HG03103 (cell line): ENCODE results near the gene MESP1.
"Not testable (repeated sequence)": the region's sequence is repeated elsewhere in the genome, so short reads cannot be mapped to it uniquely, and the experiment has no call there.

Experiments
- ATAC-seq: cut with Tn5 transposase; IDR thresholded peaks from one replicate; pipeline ENCODE4 v1.9.1; 2021; ENCODE audit warnings: low read depth; ENCODE audit not compliant: unreplicated experiment

Gene MESP1

DNA sequence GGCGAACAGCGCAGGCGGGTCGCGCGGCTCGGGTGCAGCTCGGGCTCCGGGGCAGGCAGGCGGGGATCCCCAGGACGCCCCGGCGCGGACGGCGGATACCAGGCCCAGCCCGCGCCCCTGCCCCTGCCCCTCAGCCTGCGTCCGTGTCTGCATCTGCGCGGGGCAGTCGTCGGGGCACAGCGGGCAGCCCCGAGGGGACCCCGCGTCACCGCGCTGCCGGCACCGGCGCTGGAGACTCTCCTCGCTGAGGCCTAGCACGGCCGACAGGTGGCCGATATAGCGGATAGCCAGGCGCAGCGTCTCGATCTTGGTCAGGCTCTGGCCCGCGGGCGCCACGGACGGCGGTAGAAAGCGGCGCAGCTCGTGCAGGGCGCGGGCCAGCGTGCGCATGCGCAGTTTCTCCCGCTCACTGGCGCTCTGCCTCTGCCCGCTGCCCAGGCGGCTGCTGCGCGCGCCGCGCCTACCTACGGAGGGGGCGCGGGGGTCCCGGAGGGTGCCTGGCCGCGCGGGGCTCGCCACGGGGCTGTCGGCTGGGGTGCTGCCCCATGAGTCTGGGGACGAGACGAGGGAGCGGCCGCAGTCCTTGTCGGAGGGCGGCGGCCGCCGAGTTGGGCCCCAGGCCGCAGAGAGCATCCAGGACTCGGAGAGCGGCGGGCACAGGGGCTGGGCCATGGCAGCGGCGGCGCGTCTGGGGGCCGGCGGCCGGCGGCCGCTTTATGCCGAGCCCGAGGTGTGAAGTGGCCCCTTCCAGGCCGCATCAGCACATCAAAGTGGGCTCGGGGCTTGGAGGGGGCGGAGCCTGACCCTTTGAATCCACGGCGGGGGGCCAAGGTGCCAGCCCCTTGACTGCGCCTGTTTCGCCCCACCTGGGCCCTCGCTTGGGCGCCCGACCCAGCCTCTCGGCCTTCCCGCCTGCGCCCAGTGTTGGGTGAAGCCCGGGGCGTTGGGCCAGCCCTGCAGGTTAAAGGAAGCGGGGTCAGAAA, at the start of gene MESP1:
Gene MESP1, minus strand, starts transcription at position 690 of the 983 bp plus-strand sequence. Its CDS starts 18 bp downstream, at position 672.
- ATAC-seq: peak; percentile 89

GRCh38 chr15:89799918-89800498, 49.0 kb upstream of the MESP1 start:
- no peak for ATAC-seq

DNA sequence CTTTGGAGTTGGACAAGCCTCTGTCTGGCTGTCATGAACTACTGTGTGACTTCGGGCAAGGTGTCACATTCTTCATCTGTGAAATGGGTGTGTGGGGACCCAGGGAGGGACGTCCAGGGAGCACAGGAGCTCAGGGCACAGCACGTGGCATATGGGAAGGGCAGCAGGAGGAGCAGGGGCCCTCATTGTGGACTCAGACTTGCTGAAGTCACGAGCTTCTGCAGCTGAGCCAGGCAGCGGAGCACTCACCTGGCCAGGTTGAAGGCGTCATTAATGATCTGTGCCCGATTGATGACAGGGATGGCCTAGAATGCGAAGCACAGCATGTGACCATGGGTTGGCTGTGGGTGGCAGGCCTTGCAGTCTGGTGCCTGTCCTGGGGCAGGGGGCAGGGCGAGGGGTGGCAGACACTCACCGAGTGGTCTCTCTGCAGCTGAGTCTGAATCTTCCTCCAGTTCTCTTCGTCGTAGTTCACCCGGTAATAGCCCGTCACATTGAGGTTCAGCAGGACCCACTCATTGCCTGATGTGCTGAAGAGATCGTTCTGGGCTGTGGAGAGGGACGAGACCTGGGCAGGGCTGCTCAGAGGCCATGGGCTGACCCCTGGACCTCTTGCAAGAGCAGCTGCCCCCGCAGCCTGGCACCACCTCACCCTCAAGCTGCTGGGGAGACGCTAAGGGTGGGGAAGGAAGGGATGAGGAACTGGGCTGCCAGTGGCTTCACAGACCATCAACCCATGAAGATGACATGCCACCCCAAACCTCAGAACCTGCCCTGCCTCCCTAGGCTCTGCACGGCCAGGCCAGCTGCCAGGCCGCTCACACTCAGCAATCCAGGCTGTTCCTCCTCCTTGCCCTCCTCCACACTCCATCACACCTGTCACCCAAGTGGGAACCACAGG, 48.2 kb upstream of the MESP1 start:
- ATAC-seq: no peak

DNA sequence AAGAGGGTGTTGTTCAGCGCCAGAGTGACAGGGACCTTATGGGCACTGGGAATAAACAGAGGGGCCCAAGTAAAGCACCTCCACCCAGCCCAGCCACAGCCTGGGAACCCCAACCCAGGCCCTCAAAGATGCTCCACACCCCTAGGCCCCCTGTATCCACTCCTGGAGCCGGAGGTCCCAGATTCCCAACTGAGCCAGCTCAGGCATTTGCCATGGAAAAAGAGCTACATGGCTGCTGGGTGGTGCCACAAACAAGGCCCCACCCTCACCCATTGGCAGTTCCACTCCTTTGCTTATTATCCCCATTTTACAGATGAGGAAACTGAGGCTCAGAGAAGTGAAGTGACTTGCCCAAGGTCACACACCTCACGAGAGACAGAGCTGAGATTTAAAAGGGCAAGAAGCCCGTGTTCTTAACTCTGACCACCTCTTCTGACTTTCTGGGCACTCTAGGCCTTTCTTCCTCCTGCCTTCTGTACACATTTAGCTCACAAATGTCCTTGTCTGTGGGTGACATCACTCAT, 46.7 kb upstream of the MESP1 start:
- no peak for ATAC-seq

GRCh38 chr15:89795996-89796395, 44.9 kb upstream of the MESP1 start:
- ATAC-seq: no peak

DNA sequence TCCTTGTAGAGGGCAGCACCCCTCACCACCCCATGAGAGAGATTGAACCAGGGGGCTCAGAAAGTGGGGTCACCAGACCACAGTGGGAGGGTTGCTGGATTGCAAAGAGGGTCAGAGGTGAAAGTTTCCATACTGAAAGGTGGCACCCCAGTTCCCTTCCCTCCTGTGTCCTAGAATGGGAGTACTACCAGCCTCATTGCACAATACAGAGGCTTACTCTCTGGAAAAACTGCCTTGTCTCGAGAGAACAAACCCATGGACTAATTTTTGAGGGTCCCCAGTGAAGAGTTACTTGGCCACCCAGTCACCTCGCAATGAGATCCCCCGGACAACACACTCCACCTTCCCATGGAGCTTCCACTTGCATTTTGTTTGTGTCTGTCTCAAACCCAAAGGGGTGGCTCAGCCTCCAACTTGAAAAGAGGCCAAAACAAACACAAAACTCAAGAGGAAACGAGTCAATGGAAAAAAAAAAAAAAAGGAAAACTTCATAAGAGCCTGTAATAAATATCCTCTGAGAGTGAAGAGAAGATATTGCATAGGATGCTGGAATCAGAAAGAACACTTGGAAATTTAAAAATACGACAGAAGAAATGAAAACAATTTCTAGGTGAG, 43.7 kb upstream of the MESP1 start:
- ATAC-seq: no peak

DNA sequence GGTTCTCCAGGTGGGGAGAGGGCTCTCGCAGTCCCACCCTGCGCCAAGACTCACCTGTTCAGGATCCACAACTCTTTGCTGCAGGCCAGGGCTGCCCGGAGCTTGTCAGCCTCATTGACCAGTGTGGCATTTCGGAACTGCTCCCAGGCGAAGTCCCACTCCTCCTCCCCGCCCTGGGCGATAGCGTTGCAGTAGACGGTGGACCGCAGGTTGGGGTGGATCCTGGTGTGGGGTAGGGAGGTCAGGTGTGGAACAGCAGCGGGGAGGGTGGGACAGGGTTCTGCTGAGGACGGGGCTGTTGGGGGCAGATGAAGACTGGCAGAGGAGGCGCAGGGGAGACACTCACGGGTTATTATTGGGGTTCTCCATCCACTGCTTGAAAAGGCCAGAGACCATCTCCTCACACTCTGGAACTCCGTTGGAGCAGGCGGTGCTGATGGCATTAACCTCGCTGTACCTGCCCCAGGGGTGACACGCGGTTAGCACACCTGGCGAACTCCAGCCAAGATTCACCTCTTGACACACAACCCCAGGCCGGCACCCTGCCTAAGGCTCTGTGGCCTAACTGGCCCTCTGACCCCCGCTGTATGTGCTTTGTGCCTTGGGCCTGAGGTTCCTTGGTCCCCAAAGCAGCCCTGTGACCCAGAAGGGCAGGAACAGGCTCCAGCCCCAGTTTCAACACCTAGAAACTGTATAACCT, 41.2 kb upstream of the MESP1 start:
- ATAC-seq: no peak

DNA sequence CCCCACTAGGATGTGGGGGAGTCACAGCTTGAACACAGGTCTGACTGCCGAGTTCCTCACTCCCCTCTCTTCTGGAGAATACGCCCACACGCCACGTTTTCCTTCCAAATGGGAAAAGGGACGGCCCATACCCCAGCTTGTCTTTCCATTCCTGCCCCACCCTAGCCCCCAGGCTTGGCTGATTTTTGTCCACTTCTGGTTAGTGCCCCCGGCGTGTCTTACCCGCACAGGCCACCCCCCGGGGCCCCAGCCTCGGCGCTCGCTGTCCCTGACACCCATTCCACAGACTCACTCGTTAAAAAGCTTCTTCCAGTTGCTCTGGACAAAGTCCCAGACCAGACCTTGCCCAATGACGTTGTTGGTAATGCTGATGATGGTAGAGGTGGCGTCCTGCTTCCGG, 39.6 kb upstream of the MESP1 start:
- no peak for ATAC-seq

GRCh38 chr15:89790206-89790605, 39.2 kb upstream of the MESP1 start:
- no peak for ATAC-seq

- ATAC-seq: not testable (repeated sequence)
Measured at GRCh38 chr15:89788585-89788984, 37.5 kb upstream of the MESP1 start.

GRCh38 chr15:89787944-89788343, 36.9 kb upstream of the MESP1 start:
- no peak for ATAC-seq

GRCh38 chr15:89785774-89786140, 34.7 kb upstream of the MESP1 start:
- ATAC-seq: no peak

- ATAC-seq: no peak
Measured at GRCh38 chr15:89785064-89785773, 34.2 kb upstream of the MESP1 start.

DNA sequence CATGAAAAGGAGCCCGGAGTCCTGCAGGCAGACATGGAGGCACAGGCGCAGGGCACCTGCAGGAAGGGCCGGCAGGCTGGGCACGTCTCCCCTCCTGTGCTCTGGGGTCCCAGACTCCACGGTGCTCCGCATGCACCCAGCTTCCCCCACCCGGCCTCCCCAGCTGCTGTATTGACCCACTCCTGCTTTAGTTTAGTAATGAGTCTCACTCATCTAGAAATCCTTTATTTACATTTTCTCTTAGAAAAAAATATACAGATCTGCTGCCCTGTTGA, 33.6 kb upstream of the MESP1 start:
- ATAC-seq: no peak

GRCh38 chr15:89783861-89784685, 33.0 kb upstream of the MESP1 start:
- no peak for ATAC-seq

DNA sequence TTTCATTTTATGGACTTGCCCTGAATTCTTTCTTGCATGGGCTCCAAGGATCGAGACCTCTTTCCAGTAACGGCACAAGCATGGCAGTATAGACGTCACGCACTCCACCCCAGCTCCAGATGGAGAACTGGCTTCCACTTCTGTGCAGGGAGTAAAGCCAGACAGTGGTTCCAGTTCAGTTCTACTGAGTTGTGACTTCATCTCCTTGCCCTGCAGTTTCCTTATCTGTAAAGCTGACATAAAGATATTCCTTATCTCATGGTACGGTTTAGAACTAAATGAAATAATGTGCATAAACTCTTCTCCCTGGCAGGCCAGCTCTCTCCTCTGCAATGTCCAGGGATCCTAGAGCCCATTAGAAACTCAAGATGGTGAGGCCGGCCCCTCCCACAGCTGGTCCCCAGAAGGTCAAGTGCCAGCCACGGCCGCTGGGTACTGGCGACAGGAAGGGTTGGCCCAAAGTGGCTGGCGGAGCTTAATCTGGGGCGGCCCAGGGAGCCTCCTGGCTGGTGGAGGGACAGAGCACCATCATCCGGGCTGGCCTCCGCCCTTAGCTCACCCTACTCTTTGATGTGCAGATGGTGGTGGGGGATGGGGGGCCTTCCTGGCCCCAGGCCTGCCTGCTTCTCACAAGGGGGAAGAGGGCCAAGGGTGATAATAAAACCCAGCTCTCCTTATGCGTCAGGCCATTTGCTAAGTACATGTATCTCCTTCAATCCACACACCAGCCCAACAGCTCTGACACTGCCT, 32.2 kb upstream of the MESP1 start:
- ATAC-seq: no peak

GRCh38 chr15:89782619-89782950, 31.5 kb upstream of the MESP1 start:
- ATAC-seq: not testable (repeated sequence)
